ENCODE measurements around the gene TOM1L2. TPM values are rescaled to one million over a fixed set of nuclear protein-coding genes. Genes with fewer than 3 reads are reported as not detected.

Gene TOM1L2
- total RNA-seq, 2 donors from 2014 or later, result 47.6 to 68.7 TPM

DNA sequence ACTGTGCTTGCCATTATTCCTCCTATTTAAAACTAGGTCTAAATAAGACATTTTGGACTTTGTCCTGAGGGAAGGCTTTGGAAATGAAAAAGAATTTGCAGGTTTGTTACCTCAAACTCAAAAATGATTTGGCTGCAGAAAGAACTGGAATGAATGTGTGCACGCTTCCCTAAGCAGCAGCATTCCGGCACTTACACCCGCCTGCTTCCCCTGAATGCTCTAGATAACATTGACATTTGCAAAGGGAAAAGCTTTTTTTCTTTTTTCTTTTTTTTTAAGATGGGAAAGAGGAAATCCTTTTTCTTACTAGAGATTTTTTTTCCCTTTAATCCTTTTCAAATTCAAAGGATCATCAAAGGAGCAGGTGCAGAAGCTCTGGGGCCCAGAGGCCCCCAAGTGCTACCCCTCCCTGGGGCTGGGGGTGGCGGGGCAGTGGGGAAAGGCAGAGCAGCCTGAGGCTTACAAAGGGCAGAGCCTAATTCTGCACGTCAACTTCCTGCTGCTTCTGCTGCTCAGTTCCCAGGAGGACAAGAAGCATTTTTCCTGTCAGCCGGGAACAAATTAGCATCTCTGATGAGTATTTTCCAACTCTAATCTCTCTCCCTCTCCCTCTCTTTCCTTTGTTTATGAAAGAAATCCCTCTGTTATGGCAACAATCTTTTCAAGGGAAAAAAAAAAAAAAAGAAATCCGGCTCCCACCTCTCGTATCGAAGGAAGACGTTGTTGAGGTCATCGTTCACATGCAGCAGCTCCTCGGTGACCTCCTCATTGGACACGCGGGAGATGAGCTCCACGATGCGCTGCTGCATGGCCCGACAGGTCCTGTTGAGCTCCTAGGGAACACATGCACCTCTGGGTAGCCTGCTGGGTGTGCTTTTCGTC is 103.3 kb downstream of the TOM1L2 start:
- Histone ChIP-seq H3K4me3 (no peak overlapping the region), H3K27ac (no peak overlapping the region), H3K27me3 (no peaks in the 10 kb centered on the region), H3K9me3 (no peaks in the 10 kb centered on the region), H3K36me3 (no peaks in the 10 kb centered on the region), H3K9ac (ENCODE audit: low read depth in 2 of 2, low read length in 2 of 2) (no peak overlapping the region), H3K4me1 (no peaks in the 10 kb centered on the region)
- no peak for DNase-seq
- intact Hi-C loops (cut with DNase I), result no loop called here
- TF ChIP-seq CTCF (IDR thresholded peaks at IDR 0.05), result no peak

DNA sequence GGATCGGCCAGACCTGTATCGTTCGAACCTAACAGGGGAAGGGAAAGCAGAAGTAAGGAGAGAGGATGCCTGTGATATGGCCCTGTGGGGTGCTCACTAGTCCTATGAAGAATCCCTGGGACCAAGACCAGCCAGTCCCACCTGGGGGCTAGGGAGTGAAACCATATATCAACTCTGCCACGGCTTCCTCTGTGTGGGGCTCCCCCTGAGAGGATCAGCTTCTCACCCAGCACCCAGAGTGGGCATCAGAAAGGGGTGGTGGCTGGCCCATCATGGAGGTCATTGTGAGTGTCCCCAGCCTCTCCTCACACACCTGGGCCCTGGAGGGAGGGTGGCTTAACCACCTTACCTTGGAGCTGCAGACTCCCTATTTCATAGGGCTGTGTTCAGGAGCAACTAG is 105.3 kb downstream of the TOM1L2 start:
- TF ChIP-seq CTCF (IDR thresholded peaks at IDR 0.05), result no peak
- Histone ChIP-seq H3K9me3 (no peaks in the 10 kb centered on the region), H3K27ac (no peak overlapping the region), H3K4me3 (no peak overlapping the region), H3K36me3 (no peaks in the 10 kb centered on the region), H3K27me3 (no peaks in the 10 kb centered on the region), H3K9ac (ENCODE audit: low read depth in 2 of 2, low read length in 2 of 2) (no peak overlapping the region), H3K4me1 (no peaks in the 10 kb centered on the region)
- no peak for DNase-seq
- intact Hi-C loops (cut with DNase I), result no loop called here

DNA sequence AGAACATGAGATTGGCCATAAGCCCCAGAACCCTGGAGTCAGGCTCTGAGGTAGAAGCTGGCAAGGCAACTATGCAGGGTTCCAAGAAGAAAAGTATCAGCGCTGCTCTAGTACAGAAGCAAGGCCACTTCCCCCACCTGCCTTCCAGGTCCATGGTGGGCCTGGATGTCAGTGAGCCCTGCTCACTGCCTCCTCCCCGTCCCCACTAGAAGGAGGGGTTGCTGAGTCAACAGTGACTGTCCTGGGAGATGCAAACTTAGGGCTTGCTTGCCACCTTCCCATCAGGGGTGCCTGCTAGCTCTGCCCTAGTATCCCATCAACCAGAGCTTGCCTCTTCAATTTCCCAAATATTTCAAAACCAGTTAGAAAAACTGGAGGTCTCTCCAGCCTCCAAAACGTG is 105.8 kb downstream of the TOM1L2 start:
- Histone ChIP-seq H3K4me3 (no peak overlapping the region), H3K9me3 (no peaks in the 10 kb centered on the region), H3K27ac (no peak overlapping the region), H3K9ac (ENCODE audit: low read depth in 2 of 2, low read length in 2 of 2) (no peak overlapping the region), H3K4me1 (no peaks in the 10 kb centered on the region), H3K36me3 (no peaks in the 10 kb centered on the region), H3K27me3 (no peaks in the 10 kb centered on the region)
- DNase-seq, result no peak
- TF ChIP-seq CTCF (IDR thresholded peaks at IDR 0.05), result no peak
- intact Hi-C loops (cut with DNase I), result no loop called here

- no peak overlapping the region for H3K27ac ChIP-seq
- no peak overlapping the region for H3K4me3 ChIP-seq
- no peaks in the 10 kb centered on the region for H3K36me3 ChIP-seq
- intact Hi-C loops (cut with DNase I), result no loop called here
- H3K9ac ChIP-seq (ENCODE audit: low read depth in 2 of 2, low read length in 2 of 2), result no peak overlapping the region
- H3K9me3 ChIP-seq, result no peaks in the 10 kb centered on the region
- no peaks in the 10 kb centered on the region for H3K4me1 ChIP-seq
- no peak for DNase-seq
- H3K27me3 ChIP-seq, result no peaks in the 10 kb centered on the region
- TF ChIP-seq CTCF (IDR thresholded peaks at IDR 0.05), result no peak
Observed at GRCh38 chr17:17865035-17865434, 107.2 kb downstream of the TOM1L2 start.

DNA sequence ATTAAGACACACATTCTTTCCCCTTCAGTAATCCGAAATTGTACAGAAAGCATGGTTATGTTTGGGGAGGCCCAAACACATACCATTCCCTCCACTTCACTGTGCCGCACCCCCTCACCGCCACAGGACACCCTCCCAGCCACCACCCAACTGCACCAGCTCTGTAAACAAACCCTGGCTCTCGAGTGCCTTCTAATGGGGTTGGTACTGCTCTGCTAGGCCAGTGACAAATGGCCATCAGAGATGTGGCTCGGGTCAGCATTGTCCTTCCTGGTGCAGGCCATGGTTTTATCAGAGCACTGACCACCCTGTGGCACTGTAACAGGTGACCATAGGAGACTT is 111.5 kb downstream of the TOM1L2 start:
- Histone ChIP-seq H3K27me3 (no peaks in the 10 kb centered on the region), H3K4me1 (no peaks in the 10 kb centered on the region), H3K36me3 (no peaks in the 10 kb centered on the region), H3K4me3 (no peak overlapping the region), H3K27ac (no peak overlapping the region), H3K9ac (ENCODE audit: low read depth in 2 of 2, low read length in 2 of 2) (no peak overlapping the region), H3K9me3 (no peaks in the 10 kb centered on the region)
- intact Hi-C loops (cut with DNase I), result loop anchor here (2.0 to 5.0 kb wide), 2 partner anchors 48 to 178 kb away; partner anchors contain the start of gene RAI1
- no peak for TF ChIP-seq CTCF (IDR thresholded peaks at IDR 0.05)
- no peak for DNase-seq

Measured in colonic mucosa (tissue), 4 donors.